Measurements from ENCODE around the gene SEC14L5.

The SEC14L5 gene

GRCh38 chr16:5065326-5065725, 107.2 kb downstream of the SEC14L5 start:
- Histone ChIP-seq H3K9ac (ENCODE audit: low read depth, low read length, poor library complexity) (peak overlapping the region; percentile 44), H3K14ac (ENCODE audit: low read length) (no peak overlapping the region), H3K4me1 (ENCODE audit: control insufficient read depth in 2 of 2, insufficient read depth in 1 of 2, low read depth in 1 of 2, low read length in 2 of 2) (peaks cover 0 to 3% of the 10 kb centered on the region in 2 donors), H3K23ac (ENCODE audit: low read depth, low read length, poor library complexity) (no peak overlapping the region), H2AFZ (ENCODE audit: low read length) (peak overlapping the region; percentile 84), H3K27me3 (ENCODE audit: control insufficient read depth in 3 of 3, insufficient read depth in 3 of 3, low read depth in 1 of 3, low read length in 3 of 3) (peaks cover 0 to 29% (median 2%) of the 10 kb centered on the region in 3 experiments), H2BK15ac (ENCODE audit: low read length) (peak overlapping the region; percentile 67), H4K91ac (ENCODE audit: low read depth, low read length, poor library complexity) (no peak overlapping the region), H2AK5ac (ENCODE audit: low read depth, low read length) (peak overlapping the region; percentile 89), H2BK12ac (ENCODE audit: low read length) (peak overlapping the region; percentile 96), H3K27ac (replicated peaks; ENCODE audit: low read length) (no peak overlapping the region), H2BK120ac (ENCODE audit: low read depth, low read length) (no peak overlapping the region), H3K9me3 (replicated peaks in 1 of 2; ENCODE audit: control insufficient read depth in 2 of 2, insufficient read depth in 1 of 2, low read depth in 1 of 2, low read length in 2 of 2) (no peaks in the 10 kb centered on the region), H3K4me2 (ENCODE audit: insufficient read depth, low read length, poor library complexity, severe bottlenecking) (no peak overlapping the region), H2BK5ac (ENCODE audit: low read length) (no peak overlapping the region), H3K4me3 (ENCODE audit: low read length in 2 of 2) (no peak overlapping the region), H4K8ac (ENCODE audit: low read depth, low read length) (peak overlapping the region; percentile 58), H3K18ac (ENCODE audit: low read length) (no peak overlapping the region), H3K4ac (ENCODE audit: low read length) (no peak overlapping the region), H3K79me1 (ENCODE audit: low read depth, low read length) (peaks cover 1% of the 10 kb centered on the region), H3K36me3 (replicated peaks in 1 of 2; ENCODE audit: control insufficient read depth in 2 of 2, insufficient read depth in 2 of 2, low read length in 2 of 2) (no peaks in the 10 kb centered on the region)
- no CpG with 5 or more reads among the region's 8 CpGs for WGBS, 2 donors (ENCODE audit: extremely low coverage in 2 of 2, insufficient read length in 2 of 2, insufficient replicate concordance in 1 of 2)
- DNase-seq (ENCODE audit: low spot score), result no peak

- no peak within 1 kb of the TSS for H3K4me3 ChIP-seq (ENCODE audit: low read length in 2 of 2)
- H2BK12ac ChIP-seq (ENCODE audit: low read length), result peak within 1 kb of the TSS; percentile 96
- peak within 1 kb of the TSS; percentile 78 for H4K8ac ChIP-seq (ENCODE audit: low read depth, low read length)
- H3K4ac ChIP-seq (ENCODE audit: low read length), result peak within 1 kb of the TSS; percentile 18
- H2AK5ac ChIP-seq (ENCODE audit: low read depth, low read length), result peak within 1 kb of the TSS; percentile 89
- no peak within 1 kb of the TSS for H4K91ac ChIP-seq (ENCODE audit: low read depth, low read length, poor library complexity)
- no CpG with 5 or more reads among the region's 10 CpGs for WGBS, 2 donors (ENCODE audit: extremely low coverage in 2 of 2, insufficient read length in 2 of 2, insufficient replicate concordance in 1 of 2)
- peaks cover 0 to 3% of the 10 kb centered on the region in 2 donors for H3K4me1 ChIP-seq (ENCODE audit: control insufficient read depth in 2 of 2, insufficient read depth in 1 of 2, low read depth in 1 of 2, low read length in 2 of 2)
- no peaks in the 10 kb centered on the region for H3K36me3 ChIP-seq (replicated peaks in 1 of 2; ENCODE audit: control insufficient read depth in 2 of 2, insufficient read depth in 2 of 2, low read length in 2 of 2)
- peak within 1 kb of the TSS; percentile 90 for H3K23ac ChIP-seq (ENCODE audit: low read depth, low read length, poor library complexity)
- no peak within 1 kb of the TSS for H3K4me2 ChIP-seq (ENCODE audit: insufficient read depth, low read length, poor library complexity, severe bottlenecking)
- no peak within 1 kb of the TSS for H3K27ac ChIP-seq (replicated peaks; ENCODE audit: low read length)
- DNase-seq (ENCODE audit: low spot score), result no peak
- H2AFZ ChIP-seq (ENCODE audit: low read length), result peak within 1 kb of the TSS; percentile 84
- H3K79me1 ChIP-seq (ENCODE audit: low read depth, low read length), result peaks cover 1% of the 10 kb centered on the region
- H2BK15ac ChIP-seq (ENCODE audit: low read length), result peak within 1 kb of the TSS; percentile 67
- H3K27me3 ChIP-seq (ENCODE audit: control insufficient read depth in 3 of 3, insufficient read depth in 3 of 3, low read depth in 1 of 3, low read length in 3 of 3), result peaks cover 0 to 29% (median 2%) of the 10 kb centered on the region in 3 experiments
- H3K14ac ChIP-seq (ENCODE audit: low read length), result peak within 1 kb of the TSS; percentile 66
- H3K18ac ChIP-seq (ENCODE audit: low read length), result no peak within 1 kb of the TSS
- H3K9ac ChIP-seq (ENCODE audit: low read depth, low read length, poor library complexity), result peak within 1 kb of the TSS; percentile 76
- no peaks in the 10 kb centered on the region for H3K9me3 ChIP-seq (replicated peaks in 1 of 2; ENCODE audit: control insufficient read depth in 2 of 2, insufficient read depth in 1 of 2, low read depth in 1 of 2, low read length in 2 of 2)
- H2BK120ac ChIP-seq (ENCODE audit: low read depth, low read length), result no peak within 1 kb of the TSS
- H2BK5ac ChIP-seq (ENCODE audit: low read length), result peak within 1 kb of the TSS; percentile 58
Observed at GRCh38 chr16:5065813-5066212, 107.7 kb downstream of the SEC14L5 start, which contains the start of gene C16orf89. Gene C16orf89 (minus strand): TSS chr16:5065956. CDS start chr16:5065908, 48 bp downstream.

DNA sequence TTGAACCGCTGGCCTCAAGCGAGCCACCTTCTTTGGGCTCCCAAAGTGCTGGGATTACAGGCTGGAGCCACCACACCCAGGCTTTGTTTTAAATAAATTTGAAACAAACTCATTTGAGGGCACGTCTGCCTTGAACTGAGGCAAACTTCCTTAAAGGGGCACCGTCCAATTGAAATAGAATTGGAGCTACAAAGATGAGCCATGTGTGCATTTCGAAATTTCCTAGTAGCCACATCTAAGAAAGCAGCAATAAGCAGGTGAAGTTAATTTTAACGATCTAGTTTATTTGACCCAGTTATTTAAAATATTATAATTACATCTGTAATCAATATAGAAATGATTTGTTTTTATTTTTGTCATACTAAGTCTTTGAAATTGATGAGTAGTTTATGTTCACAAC, 108.4 kb downstream of the SEC14L5 start:
- Histone ChIP-seq H2AFZ (ENCODE audit: low read length) (peak overlapping the region; percentile 84), H2AK5ac (ENCODE audit: low read depth, low read length) (no peak overlapping the region), H2BK15ac (ENCODE audit: low read length) (no peak overlapping the region), H3K4me3 (ENCODE audit: low read length in 2 of 2) (no peak overlapping the region), H4K8ac (ENCODE audit: low read depth, low read length) (no peak overlapping the region), H3K4ac (ENCODE audit: low read length) (no peak overlapping the region), H3K27ac (replicated peaks; ENCODE audit: low read length) (no peak overlapping the region), H3K9me3 (replicated peaks in 1 of 2; ENCODE audit: control insufficient read depth in 2 of 2, insufficient read depth in 1 of 2, low read depth in 1 of 2, low read length in 2 of 2) (no peaks in the 10 kb centered on the region), H3K14ac (ENCODE audit: low read length) (no peak overlapping the region), H3K27me3 (ENCODE audit: control insufficient read depth in 3 of 3, insufficient read depth in 3 of 3, low read depth in 1 of 3, low read length in 3 of 3) (peaks cover 0 to 29% (median 2%) of the 10 kb centered on the region in 3 experiments), H3K18ac (ENCODE audit: low read length) (no peak overlapping the region), H3K9ac (ENCODE audit: low read depth, low read length, poor library complexity) (no peak overlapping the region), H3K4me2 (ENCODE audit: insufficient read depth, low read length, poor library complexity, severe bottlenecking) (no peak overlapping the region), H3K23ac (ENCODE audit: low read depth, low read length, poor library complexity) (no peak overlapping the region), H3K4me1 (ENCODE audit: control insufficient read depth in 2 of 2, insufficient read depth in 1 of 2, low read depth in 1 of 2, low read length in 2 of 2) (peaks cover 0 to 3% of the 10 kb centered on the region in 2 donors), H2BK120ac (ENCODE audit: low read depth, low read length) (no peak overlapping the region), H3K36me3 (replicated peaks in 1 of 2; ENCODE audit: control insufficient read depth in 2 of 2, insufficient read depth in 2 of 2, low read length in 2 of 2) (no peaks in the 10 kb centered on the region), H3K79me1 (ENCODE audit: low read depth, low read length) (peaks cover 1% of the 10 kb centered on the region), H2BK5ac (ENCODE audit: low read length) (no peak overlapping the region), H2BK12ac (ENCODE audit: low read length) (no peak overlapping the region), H4K91ac (ENCODE audit: low read depth, low read length, poor library complexity) (no peak overlapping the region)
- no peak for DNase-seq (ENCODE audit: low spot score)
- no CpG with 5 or more reads among the region's 6 CpGs for WGBS, 2 donors (ENCODE audit: extremely low coverage in 2 of 2, insufficient read length in 2 of 2, insufficient replicate concordance in 1 of 2)
